ENCODE data around the gene NPHP4. TPM values are rescaled to one million over a fixed set of nuclear protein-coding genes. Genes with fewer than 3 reads are reported as not detected.

NPHP4 gene
- total RNA-seq, 1 donor from 2014 or later: 8.8 TPM

- TF ChIP-seq, protein P1, sequence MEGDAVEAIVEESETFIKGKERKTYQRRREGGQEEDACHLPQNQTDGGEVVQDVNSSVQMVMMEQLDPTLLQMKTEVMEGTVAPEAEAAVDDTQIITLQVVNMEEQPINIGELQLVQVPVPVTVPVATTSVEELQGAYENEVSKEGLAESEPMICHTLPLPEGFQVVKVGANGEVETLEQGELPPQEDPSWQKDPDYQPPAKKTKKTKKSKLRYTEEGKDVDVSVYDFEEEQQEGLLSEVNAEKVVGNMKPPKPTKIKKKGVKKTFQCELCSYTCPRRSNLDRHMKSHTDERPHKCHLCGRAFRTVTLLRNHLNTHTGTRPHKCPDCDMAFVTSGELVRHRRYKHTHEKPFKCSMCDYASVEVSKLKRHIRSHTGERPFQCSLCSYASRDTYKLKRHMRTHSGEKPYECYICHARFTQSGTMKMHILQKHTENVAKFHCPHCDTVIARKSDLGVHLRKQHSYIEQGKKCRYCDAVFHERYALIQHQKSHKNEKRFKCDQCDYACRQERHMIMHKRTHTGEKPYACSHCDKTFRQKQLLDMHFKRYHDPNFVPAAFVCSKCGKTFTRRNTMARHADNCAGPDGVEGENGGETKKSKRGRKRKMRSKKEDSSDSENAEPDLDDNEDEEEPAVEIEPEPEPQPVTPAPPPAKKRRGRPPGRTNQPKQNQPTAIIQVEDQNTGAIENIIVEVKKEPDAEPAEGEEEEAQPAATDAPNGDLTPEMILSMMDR (conservative IDR thresholded peaks at IDR 0.05; ENCODE audit: low read depth, low read length): no peak
- H3K4me3 ChIP-seq (ENCODE audit: low read depth, low read length): no peak overlapping the region
- no peak for DNase-seq (ENCODE audit: low read depth)
Measured at GRCh38 chr1:5887349-5887970, 104.8 kb downstream of the NPHP4 start.

DNA sequence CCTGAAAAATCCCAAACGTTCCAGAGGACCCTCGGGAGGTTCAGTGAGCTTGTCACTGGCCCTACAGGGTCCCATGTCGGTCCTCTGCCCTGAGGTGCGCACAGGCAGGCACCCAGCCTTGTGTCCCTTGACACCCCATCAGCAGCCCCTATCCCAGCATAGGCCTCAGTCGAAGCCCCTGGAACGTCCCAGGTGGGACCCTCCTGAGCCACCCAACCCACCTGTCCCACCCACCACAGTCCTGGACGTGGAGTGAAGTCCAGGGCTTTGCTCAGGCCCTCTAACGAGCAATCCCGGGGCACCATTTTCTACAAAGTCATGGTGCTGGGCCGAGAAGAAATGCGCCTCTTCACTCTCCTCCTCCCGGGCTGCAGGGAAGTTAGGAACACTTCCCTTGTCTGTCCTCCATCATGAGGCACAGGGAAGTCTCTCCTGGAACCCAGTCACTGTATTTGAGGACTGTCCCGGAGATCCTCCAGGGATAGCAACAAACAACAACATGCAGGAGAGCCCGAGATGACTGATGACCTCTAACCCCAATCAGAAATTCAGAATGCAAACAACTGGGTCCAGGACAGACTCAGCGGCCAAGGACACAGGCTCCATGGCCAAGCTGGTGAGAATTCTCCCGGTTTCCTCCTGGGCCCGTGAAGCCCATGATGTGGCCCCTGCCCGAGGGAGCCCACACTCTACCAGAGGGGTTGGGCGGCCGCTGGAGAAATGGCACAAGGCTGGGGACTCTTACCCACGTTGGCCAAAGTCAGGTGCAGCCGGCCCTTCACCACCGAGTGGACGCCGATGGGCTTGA is 105.5 kb downstream of the NPHP4 start:
- H3K4me3 ChIP-seq (ENCODE audit: low read depth, low read length): no peak overlapping the region
- DNase-seq (ENCODE audit: low read depth): no peak
- TF ChIP-seq, protein P1 (conservative IDR thresholded peaks at IDR 0.05; ENCODE audit: low read depth, low read length): no peak

DNA sequence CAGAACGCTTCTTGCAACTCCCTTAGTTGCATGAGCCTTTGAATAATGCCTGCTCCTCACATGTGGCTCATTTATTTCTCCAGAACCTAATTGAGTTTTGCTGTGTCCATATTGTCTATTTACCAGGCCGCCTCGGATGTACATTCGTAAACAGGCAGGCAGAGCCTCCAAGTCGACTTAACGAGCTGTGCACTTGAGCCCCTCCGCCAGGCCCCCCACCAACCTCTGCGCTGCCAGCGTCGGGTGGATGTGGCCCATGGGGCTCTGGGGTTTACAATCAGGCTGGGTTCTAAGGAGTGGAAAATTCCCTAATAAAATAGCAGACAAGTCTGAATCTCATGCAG is 106.1 kb downstream of the NPHP4 start:
- DNase-seq (ENCODE audit: low read depth): no peak
- TF ChIP-seq, protein P1 (conservative IDR thresholded peaks at IDR 0.05; ENCODE audit: low read depth, low read length): no peak
- no peak overlapping the region for H3K4me3 ChIP-seq (ENCODE audit: low read depth, low read length)

DNA sequence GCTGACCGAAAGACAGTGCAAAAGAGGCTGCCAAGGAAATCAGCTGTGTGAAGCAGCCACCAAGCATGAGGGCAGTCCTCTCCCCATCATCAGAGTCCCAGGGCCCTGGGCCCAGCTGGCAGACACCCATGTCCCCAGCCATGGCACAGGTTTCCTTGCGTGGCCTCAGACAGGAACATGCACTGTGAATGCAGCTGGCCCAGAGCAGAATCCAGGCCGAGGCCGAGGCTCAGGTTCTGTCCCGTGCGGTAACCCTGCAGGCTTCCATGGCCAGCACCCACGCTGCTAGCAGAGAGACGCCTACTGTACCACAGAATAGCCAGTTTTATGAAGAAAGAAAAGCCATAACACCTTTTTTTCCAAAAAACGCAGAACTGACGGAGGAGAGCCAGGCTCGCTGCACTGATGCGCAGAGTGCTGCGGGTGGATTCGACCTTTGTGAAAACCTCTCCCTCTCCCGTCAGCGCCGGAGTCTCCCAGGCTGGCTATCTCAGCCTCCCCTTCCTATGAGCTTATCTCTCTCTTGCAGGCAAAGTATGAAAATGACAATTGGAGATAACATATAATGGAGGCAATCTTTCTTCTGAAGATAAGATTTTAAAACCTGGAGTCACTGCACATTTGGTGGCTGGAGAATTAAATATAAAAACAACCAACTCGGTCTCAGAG is 106.6 kb downstream of the NPHP4 start:
- TF ChIP-seq, protein P1 (conservative IDR thresholded peaks at IDR 0.05; ENCODE audit: low read depth, low read length): no peak
- no peak for DNase-seq (ENCODE audit: low read depth)

GRCh38 chr1:5884110-5884509 is 108.1 kb downstream of the NPHP4 start:
- TF ChIP-seq, protein P1 (conservative IDR thresholded peaks at IDR 0.05; ENCODE audit: low read depth, low read length): no peak
- DNase-seq (ENCODE audit: low read depth): no peak
- no peak overlapping the region for H3K4me3 ChIP-seq (ENCODE audit: low read depth, low read length)

More for the DNA sequence above, 106.6 kb downstream of the NPHP4 start:
- no peak overlapping the region for H3K4me3 ChIP-seq (ENCODE audit: low read depth, low read length)

GRCh38 chr1:5883129-5884048 is 108.8 kb downstream of the NPHP4 start:
- no peak overlapping the region for H3K4me3 ChIP-seq (ENCODE audit: low read depth, low read length)
- TF ChIP-seq, protein P1 (conservative IDR thresholded peaks at IDR 0.05; ENCODE audit: low read depth, low read length): no peak
- DNase-seq (ENCODE audit: low read depth): no peak

Data from epithelial cell of proximal tubule (primary cell).